K562 (cell line): ENCODE measurements around the gene STAT6. TPM values are rescaled to one million over a fixed set of nuclear protein-coding genes. Genes with fewer than 3 reads are reported as not detected.

ENCODE experiments used
- ATAC-seq: fragments of 200-7000 bp; cut with Tn5 transposase; 3 replicates; pipeline ENCODE4 v1.9.1; 2020; ENCODE audit warnings: moderate library complexity
- BruUV-seq: library from RNA; stranded (reverse); fragments of 400-500 nt; replicated peaks from 2 replicates; lab custom pipeline; 2021; lab: Mats Ljungman, UMichigan
- CTCF ChIA-PET: fragments of 300-600 bp; formaldehyde crosslinking; extraction: SDS; loops from one replicate; lab custom pipeline; 2021; ENCODE audit warnings: low intra/inter-chr PET ratio; lab: Yijun Ruan, JAX
- POLR2A ChIA-PET: fragments of 300-600, 350-650 bp; sonication (Branson Sonifier 250); formaldehyde crosslinking; extraction: SDS; loops from one replicate; lab custom pipeline; 2021; ENCODE audit warnings: antibody characterized with exemption, inconsistent platforms; lab: Yijun Ruan, JAX
- DNase-seq, 4 experiments: peaks; one replicate each; pipeline versions ENCODE4 v3.0.0 to v3.0.0-alpha.2; 2011 to 2018; ENCODE audit warnings: low spot score in 3 of 4, mixed read lengths in 3 of 4; ENCODE audit errors: extremely low read depth in 1 of 4
- FAIRE-seq: peaks from 2 replicates; lab custom pipeline; 2011; peaks lifted over from hg19 to GRCh38; lab: Jason Lieb, UNC
- H2AFZ ChIP-seq: 2 replicates; pipeline ENCODE4 v1.6.0; 2011; ENCODE audit warnings: low read depth, low read length, control low read depth, inconsistent platforms
- H3K27ac ChIP-seq: fragments of 200-600 bp; 3 replicates; pipeline ENCODE4 v1.8.0; 2011; ENCODE audit warnings: low read depth, mild to moderate bottlenecking, control low read depth, inconsistent platforms, low read length, moderate library complexity, mixed read lengths; ENCODE audit errors: extremely low read depth
- H3K27me3 ChIP-seq, 2 experiments: fragments of 300-600 bp in 1 of 2; 2 replicates in 1 of 2; 3 replicates in 1 of 2; pipeline versions ENCODE4 v1.6.0 to v1.8.0; 2011; ENCODE audit warnings: inconsistent platforms in 2 of 2, low read length in 2 of 2, mild to moderate bottlenecking in 1 of 2, mixed read lengths in 1 of 2, moderate library complexity in 1 of 2; ENCODE audit not compliant: control insufficient read depth in 2 of 2, insufficient read depth in 2 of 2
- H3K36me3 ChIP-seq: fragments of 300-600 bp; 3 replicates; pipeline ENCODE4 v1.8.0; 2011; ENCODE audit warnings: mild to moderate bottlenecking, low read length, inconsistent platforms; ENCODE audit not compliant: control insufficient read depth, insufficient read depth
- H3K4me1 ChIP-seq, 2 experiments: fragments of 200-600 bp in 1 of 2; replicated peaks in 1 of 2; 2 replicates in 1 of 2; 3 replicates in 1 of 2; pipeline versions ENCODE4 v1.5.1 to v1.8.0; 2011; ENCODE audit warnings: inconsistent platforms in 2 of 2, low read length in 2 of 2, mild to moderate bottlenecking in 1 of 2, mixed read lengths in 1 of 2, moderate library complexity in 1 of 2; ENCODE audit not compliant: control insufficient read depth in 2 of 2, insufficient read depth in 2 of 2
- H3K4me2 ChIP-seq: 2 replicates; pipeline ENCODE4 v1.6.1; 2011; ENCODE audit warnings: low read length, control low read depth, inconsistent platforms, mixed read lengths; ENCODE audit not compliant: insufficient read depth
- H3K4me3 ChIP-seq: fragments of 200-600 bp; sonication (generic), shearing (Covaris generic); 2 replicates; pipeline ENCODE4 v1.5.1; 2016; ENCODE audit warnings: control low read depth, inconsistent platforms
- H3K79me2 ChIP-seq: fragments of 200-600 bp; 3 replicates; pipeline ENCODE4 v1.8.0; 2011; ENCODE audit warnings: low read length, inconsistent platforms; ENCODE audit not compliant: control insufficient read depth, insufficient read depth
- H3K9ac ChIP-seq, 2 experiments: 2 replicates each; pipeline versions ENCODE4 v1.6.0 to v1.6.1; 2011; ENCODE audit warnings: low read depth in 2 of 2, low read length in 2 of 2, control low read depth in 1 of 2, inconsistent platforms in 1 of 2, mild to moderate bottlenecking in 1 of 2, mixed read lengths in 1 of 2; ENCODE audit not compliant: insufficient read depth in 1 of 2
- H3K9me1 ChIP-seq: one replicate; pipeline ENCODE4 v1.6.0; 2011; ENCODE audit warnings: inconsistent platforms, mild to moderate bottlenecking, low read length, moderate library complexity; ENCODE audit not compliant: control insufficient read depth, insufficient read depth
- H3K9me3 ChIP-seq: replicated peaks from 2 replicates; pipeline ENCODE4 v1.5.1; 2011; ENCODE audit warnings: low read depth, low read length, inconsistent platforms; ENCODE audit not compliant: control insufficient read depth, insufficient read depth
- H4K20me1 ChIP-seq: replicated peaks from 2 replicates; pipeline ENCODE4 v1.6.1; 2011; ENCODE audit warnings: low read length, inconsistent platforms, mixed read lengths; ENCODE audit not compliant: control insufficient read depth, insufficient read depth
- C11orf30 ChIP-seq: fragments of 450-650 bp; IDR thresholded peaks from 2 replicates; pipeline ENCODE4 v1.6.1; 2016; ENCODE audit warnings: low read depth, mild to moderate bottlenecking
- GATAD2A ChIP-seq: fragments of 450-650 bp; IDR thresholded peaks from 2 replicates; pipeline ENCODE4 v1.6.1; 2017
- HDAC1 ChIP-seq, 2 experiments: fragments of 450-650 bp; IDR thresholded peaks; 2 replicates each; pipeline ENCODE4 v1.6.1; 2016 to 2017; ENCODE audit warnings: inconsistent platforms in 1 of 2, mild to moderate bottlenecking in 1 of 2, moderate library complexity in 1 of 2
- HEY1 ChIP-seq: fragments of 250-450 bp; sonication (Bioruptor Pico); IDR thresholded peaks from 2 replicates; pipeline ENCODE4 v1.5.0; 2020; ENCODE audit warnings: mild to moderate bottlenecking, moderate library complexity, borderline replicate concordance
- MAFF ChIP-seq: IDR thresholded peaks from 2 replicates; pipeline ENCODE4 v1.6.1; 2012; ENCODE audit warnings: low read length, improper control_type of control experiment
- NFE2 ChIP-seq: IDR thresholded peaks from 2 replicates; pipeline ENCODE4 v1.6.1; 2014; ENCODE audit warnings: antibody characterized with exemption, low read depth
- NFE2L1 ChIP-seq: fragments of 450-650 bp; IDR thresholded peaks from 2 replicates; pipeline ENCODE4 v1.6.1; 2016; ENCODE audit warnings: missing genetic modification characterization, low read depth, mild to moderate bottlenecking, missing compliant biosample characterization, moderate library complexity, borderline replicate concordance
- PPARD ChIP-seq: fragments of 250-450 bp; sonication (Bioruptor Pico); IDR thresholded peaks from 2 replicates; pipeline ENCODE4 v1.8.0; 2022; ENCODE audit warnings: inconsistent platforms, mild to moderate bottlenecking, moderate library complexity
- RAD51 ChIP-seq: fragments of 450-650 bp; IDR thresholded peaks from 2 replicates; pipeline ENCODE4 v1.7.1; 2016; ENCODE audit warnings: low read depth, mild to moderate bottlenecking, borderline replicate concordance
- RNF219 ChIP-seq: fragments of 250-450 bp; sonication (Bioruptor Pico); IDR thresholded peaks from 2 replicates; pipeline ENCODE4 v1.5.0; 2022; ENCODE audit warnings: mild to moderate bottlenecking
- ZNF316 ChIP-seq: fragments of 450-650 bp; IDR thresholded peaks from 2 replicates; pipeline ENCODE4 v1.6.1; 2016
- ZNF696 ChIP-seq: fragments of 250-450 bp; sonication (Bioruptor Pico); conservative IDR thresholded peaks from 2 replicates; pipeline ENCODE4 v1.4.0; 2020; ENCODE audit warnings: mild to moderate bottlenecking, moderate library complexity
- WGBS: fragments of 100-300 bp; shearing (Covaris generic); methylation state at CpG from one replicate; pipeline ENCODE4 v1.1.6; 2016; ENCODE audit warnings: low coverage, mixed read lengths; ENCODE audit not compliant: insufficient coverage; ENCODE audit errors: missing lambda C conversion rate; 5-methylcytosine and 5-hydroxymethylcytosine counted together
- in situ Hi-C: fragments of 300-500 bp; cut with MboI; formaldehyde crosslinking; loops from 4 replicates; pipeline ENCODE4 v1.15.0; 2018; ENCODE audit warnings: inconsistent platforms, mixed read lengths
- intact Hi-C: fragments of 100-400 bp; cut with micrococcal nuclease; formaldehyde crosslinking; loops from 2 replicates; pipeline ENCODE4 v1.14.2; 2022
- polyA plus RNA-seq, 8 experiments: library from polyadenylated mRNA; depleted of rRNA in 4 of 8; stranded (reverse) in 5 of 8; unstranded in 3 of 8; fragments of >200 nt; fragmentation: Nextera tagmentation in 2 of 8; fragmentation: Illumina TruSeq in 1 of 8; extraction: Ambion mirVana in 2 of 8; extraction: Trizol in 1 of 8; gene quantifications; 2 replicates each; pipeline versions ENCODE4 v1.2.1 to v1.2.3, GENCODE V29; 2011 to 2014; ENCODE audit warnings: inconsistent platforms in 1 of 8, missing spikeins in 1 of 8
- total RNA-seq, 7 experiments: library from RNA; depleted of rRNA in 6 of 7; stranded (reverse); fragments of >200 nt in 6 of 7; fragmentation: Illumina TruSeq in 2 of 7; extraction: Trizol in 2 of 7; gene quantifications; 2 replicates each; pipeline versions ENCODE4 v1.2.1 to v1.2.3, GENCODE V29; 2011 to 2021; ENCODE audit warnings: low replicate concordance in 1 of 7
- TF ChIP-seq, protein P1 (sequence below): sonication (generic); formaldehyde crosslinking; IDR thresholded peaks from 2 replicates; pipeline ENCODE4 v1.8.1; 2023; ENCODE audit warnings: mild to moderate bottlenecking, missing genetic modification reagents
- TF ChIP-seq, protein P2 (sequence below): fragments of 250-450 bp; sonication (Bioruptor Pico); IDR thresholded peaks from 2 replicates; pipeline ENCODE4 v1.8.0; 2021; ENCODE audit warnings: borderline replicate concordance, mild to moderate bottlenecking, moderate library complexity; ENCODE audit not compliant: poor library complexity, severe bottlenecking
- TF ChIP-seq, protein P3 (sequence below): fragments of 250-450 bp; sonication (Bioruptor Pico); IDR thresholded peaks from 2 replicates; pipeline ENCODE4 v1.4.0; 2020

STAT6 gene
- total and polyA plus RNA-seq, 9 of the 15 experiments (the other 6 are each of a cell fraction or from before 2014, with no cell fraction given), result 2.4 to 49.5 (median 26.5) TPM

DNA sequence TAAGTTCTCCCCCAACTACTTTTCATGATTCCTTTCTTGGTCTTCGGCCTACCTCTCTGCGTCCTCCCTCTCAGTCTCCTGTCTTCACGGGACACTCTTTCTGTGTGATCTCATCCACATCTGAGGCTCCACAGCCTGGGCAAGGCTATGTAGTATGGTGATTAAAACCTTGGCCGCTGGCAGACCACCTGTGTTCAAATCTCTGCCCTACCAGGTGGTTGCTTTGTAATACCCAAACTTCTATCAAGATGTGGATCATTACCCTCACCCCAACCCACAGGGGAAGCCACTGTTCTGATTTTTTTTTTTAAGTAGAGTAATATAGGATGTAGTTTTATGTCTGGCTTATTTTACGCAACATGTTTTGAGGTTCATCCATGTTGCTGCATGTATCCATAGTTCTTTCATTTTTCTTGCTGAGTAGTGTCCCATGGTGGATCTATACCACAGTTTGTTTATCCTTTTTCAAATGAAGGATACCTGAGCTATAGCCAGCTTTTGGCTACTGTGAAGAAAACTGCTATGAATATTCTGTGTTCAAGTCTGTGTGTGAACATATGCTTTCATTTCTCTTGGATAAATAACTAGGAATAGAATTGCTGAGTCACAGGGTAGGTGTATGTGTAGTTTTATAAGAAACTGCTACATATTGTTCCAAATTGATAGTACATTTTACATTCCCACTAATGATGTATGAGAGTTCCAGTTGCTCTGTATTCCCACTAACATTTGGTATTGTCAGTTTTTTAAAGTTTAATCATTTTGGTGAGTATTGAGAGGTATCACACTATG, 8.3 kb upstream of the STAT6 start:
- WGBS, result 57% methylated on average over 5 of the region's 5 CpGs
- no peak overlapping the region for H3K4me3 ChIP-seq
- peaks cover 10 to 14% of the 10 kb centered on the region in 2 experiments; a peak in 4 of 5 replicates for H3K4me1 ChIP-seq
- no peaks in the 10 kb centered on the region for H3K9me1 ChIP-seq
- no peak for ATAC-seq
- 0 out of 2 replicates have a peak overlapping the region, but pooled peaks have one; percentile 10 for H2AFZ ChIP-seq
- ChIA-PET CTCF (interaction anchor here (0.6 kb wide), 1 partner anchor 61 kb away, joined by 3 read pairs; no protein-coding TSS in a partner anchor), POLR2A (interaction anchor here (1.2 kb wide), 1 partner anchor 8 kb away, joined by 3 read pairs; no protein-coding TSS in a partner anchor)
- H3K36me3 ChIP-seq, result no peaks in the 10 kb centered on the region
- H4K20me1 ChIP-seq, result no peaks in the 10 kb centered on the region; the same call in 1 of the 2 replicates
- H3K27ac ChIP-seq, result no peak overlapping the region
- DNase-seq, result no peak
- H3K9ac ChIP-seq, result no peak overlapping the region
- H3K9me3 ChIP-seq, result peaks cover 7% of the 10 kb centered on the region
- in situ Hi-C loops (loop anchor here (5.0 kb wide), 1 partner anchor 58 kb away; no protein-coding TSS in a partner anchor), intact Hi-C loops (loop anchor here (10.0 kb wide), 1 partner anchor 125 kb away; no protein-coding TSS in a partner anchor)
- FAIRE-seq, result no peak
- H3K27me3 ChIP-seq, result no peaks in the 10 kb centered on the region
- no peak overlapping the region for H3K4me2 ChIP-seq
- BruUV-seq, result no TSS peak
- H3K79me2 ChIP-seq, result no peaks in the 10 kb centered on the region
- peak; percentile 73 for TF ChIP-seq NFE2
- TF ChIP-seq ZNF696 (CRISPR knock-in tag), result no peak
- TF ChIP-seq HDAC1 (IDR thresholded peaks at IDR 0.05), result no peak
- TF ChIP-seq GATAD2A, result no peak
- TF ChIP-seq, protein P1, sequence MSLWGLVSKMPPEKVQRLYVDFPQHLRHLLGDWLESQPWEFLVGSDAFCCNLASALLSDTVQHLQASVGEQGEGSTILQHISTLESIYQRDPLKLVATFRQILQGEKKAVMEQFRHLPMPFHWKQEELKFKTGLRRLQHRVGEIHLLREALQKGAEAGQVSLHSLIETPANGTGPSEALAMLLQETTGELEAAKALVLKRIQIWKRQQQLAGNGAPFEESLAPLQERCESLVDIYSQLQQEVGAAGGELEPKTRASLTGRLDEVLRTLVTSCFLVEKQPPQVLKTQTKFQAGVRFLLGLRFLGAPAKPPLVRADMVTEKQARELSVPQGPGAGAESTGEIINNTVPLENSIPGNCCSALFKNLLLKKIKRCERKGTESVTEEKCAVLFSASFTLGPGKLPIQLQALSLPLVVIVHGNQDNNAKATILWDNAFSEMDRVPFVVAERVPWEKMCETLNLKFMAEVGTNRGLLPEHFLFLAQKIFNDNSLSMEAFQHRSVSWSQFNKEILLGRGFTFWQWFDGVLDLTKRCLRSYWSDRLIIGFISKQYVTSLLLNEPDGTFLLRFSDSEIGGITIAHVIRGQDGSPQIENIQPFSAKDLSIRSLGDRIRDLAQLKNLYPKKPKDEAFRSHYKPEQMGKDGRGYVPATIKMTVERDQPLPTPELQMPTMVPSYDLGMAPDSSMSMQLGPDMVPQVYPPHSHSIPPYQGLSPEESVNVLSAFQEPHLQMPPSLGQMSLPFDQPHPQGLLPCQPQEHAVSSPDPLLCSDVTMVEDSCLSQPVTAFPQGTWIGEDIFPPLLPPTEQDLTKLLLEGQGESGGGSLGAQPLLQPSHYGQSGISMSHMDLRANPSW (CRISPR knock-in tag), result no peak
- peak; percentile 59 for TF ChIP-seq MAFF
- TF ChIP-seq ZNF316, result peak; percentile 88
- TF ChIP-seq, protein P2, sequence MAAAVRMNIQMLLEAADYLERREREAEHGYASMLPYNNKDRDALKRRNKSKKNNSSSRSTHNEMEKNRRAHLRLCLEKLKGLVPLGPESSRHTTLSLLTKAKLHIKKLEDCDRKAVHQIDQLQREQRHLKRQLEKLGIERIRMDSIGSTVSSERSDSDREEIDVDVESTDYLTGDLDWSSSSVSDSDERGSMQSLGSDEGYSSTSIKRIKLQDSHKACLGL (CRISPR knock-in tag), result no peak
- no peak for TF ChIP-seq RAD51
- TF ChIP-seq, protein P3, sequence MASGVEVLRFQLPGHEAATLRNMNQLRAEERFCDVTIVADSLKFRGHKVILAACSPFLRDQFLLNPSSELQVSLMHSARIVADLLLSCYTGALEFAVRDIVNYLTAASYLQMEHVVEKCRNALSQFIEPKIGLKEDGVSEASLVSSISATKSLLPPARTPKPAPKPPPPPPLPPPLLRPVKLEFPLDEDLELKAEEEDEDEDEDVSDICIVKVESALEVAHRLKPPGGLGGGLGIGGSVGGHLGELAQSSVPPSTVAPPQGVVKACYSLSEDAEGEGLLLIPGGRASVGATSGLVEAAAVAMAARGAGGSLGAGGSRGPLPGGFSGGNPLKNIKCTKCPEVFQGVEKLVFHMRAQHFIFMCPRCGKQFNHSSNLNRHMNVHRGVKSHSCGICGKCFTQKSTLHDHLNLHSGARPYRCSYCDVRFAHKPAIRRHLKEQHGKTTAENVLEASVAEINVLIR (CRISPR knock-in tag), result no peak
- no peak for TF ChIP-seq HEY1 (CRISPR knock-in tag)
- TF ChIP-seq NFE2L1 (tag), result peak; percentile 73
- TF ChIP-seq PPARD (CRISPR knock-in tag), result no peak
- peak; percentile 70 for TF ChIP-seq C11orf30
- TF ChIP-seq RNF219 (CRISPR knock-in tag), result no peak
